SU-DHL-6 (cell line): ENCODE measurements around the gene SCFD2.

Experiments used
- H2AFZ ChIP-seq: fragments of 200-600 bp; sonication (generic); 2 replicates; pipeline ENCODE4 v1.6.1; 2014; ENCODE audit warnings: low read depth, mild to moderate bottlenecking, moderate library complexity, mixed read lengths, antibody characterized with exemption, low read length; ENCODE audit not compliant: severe bottlenecking
- H3F3A ChIP-seq: fragments of 200-600 bp; shearing (Covaris generic); 2 replicates; pipeline ENCODE4 v1.6.0; 2016; ENCODE audit warnings: antibody characterized with exemption, mild to moderate bottlenecking; ENCODE audit not compliant: insufficient read depth
- H3K27ac ChIP-seq: fragments of 200-600 bp; sonication (generic); 2 replicates; pipeline ENCODE4 v1.5.1; 2016; ENCODE audit warnings: low read depth, mild to moderate bottlenecking, low read length, moderate library complexity, mixed read lengths
- H3K27me3 ChIP-seq: fragments of 200-600 bp; sonication (generic), shearing (Covaris generic); 2 replicates; pipeline ENCODE4 v1.6.0; 2014; ENCODE audit warnings: mild to moderate bottlenecking, low read length
- H3K36me3 ChIP-seq: fragments of 200-600 bp; sonication (generic); 2 replicates; pipeline ENCODE4 v1.6.1; 2014; ENCODE audit warnings: mild to moderate bottlenecking, low read length, mixed read lengths
- H3K4me2 ChIP-seq: fragments of 300-600, 200-600 bp; shearing (Covaris generic), sonication (generic); 2 replicates; pipeline ENCODE4 v1.6.0; 2014; ENCODE audit warnings: low read length, low read depth, mild to moderate bottlenecking; ENCODE audit not compliant: poor library complexity, severe bottlenecking
- H3K4me3 ChIP-seq: fragments of 200-600 bp; sonication (generic); 2 replicates; pipeline ENCODE4 v1.5.1; 2014; ENCODE audit warnings: antibody characterized with exemption, low read length, mild to moderate bottlenecking, mixed read lengths; ENCODE audit not compliant: insufficient read depth, poor library complexity, severe bottlenecking
- H3K79me2 ChIP-seq: fragments of 200-600 bp; sonication (generic); 2 replicates; pipeline ENCODE4 v1.6.1; 2014; ENCODE audit warnings: mild to moderate bottlenecking, low read length, moderate library complexity; ENCODE audit not compliant: insufficient read depth
- H3K9ac ChIP-seq: fragments of 200-600 bp; sonication (generic); 2 replicates; pipeline ENCODE4 v1.7.0; 2014; ENCODE audit warnings: mild to moderate bottlenecking, low read length
- H3K9me2 ChIP-seq: fragments of 200-600 bp; sonication (generic); replicated peaks from 2 replicates; pipeline ENCODE4 v1.6.1; 2014; ENCODE audit warnings: low read length; ENCODE audit not compliant: insufficient read depth
- H3K9me3 ChIP-seq: fragments of 200-600 bp; sonication (generic); 2 replicates; pipeline ENCODE4 v1.6.1; 2014; ENCODE audit warnings: low read length, mixed read lengths; ENCODE audit not compliant: insufficient read depth
- H4K20me1 ChIP-seq: fragments of 200-600 bp; sonication (generic); 2 replicates; pipeline ENCODE4 v1.6.1; 2014; ENCODE audit warnings: low read depth, mild to moderate bottlenecking, antibody characterized with exemption, low read length, moderate library complexity, mixed read lengths
- CTCF ChIP-seq: fragments of 200-600 bp; sonication (generic); IDR thresholded peaks from one replicate; pipeline ENCODE4 v1.5.1; 2017; ENCODE audit warnings: antibody characterized with exemption, mild to moderate bottlenecking, low read length, moderate library complexity; ENCODE audit not compliant: insufficient read depth, poor library complexity, severe bottlenecking
- EZH2phosphoT487 ChIP-seq: fragments of 200-600 bp; sonication (generic), shearing (Covaris generic); conservative IDR thresholded peaks from 2 replicates; pipeline ENCODE4 v1.6.1; 2018; ENCODE audit warnings: mild to moderate bottlenecking, antibody characterized with exemption, low read length, moderate library complexity, mixed read lengths

SCFD2 gene

GRCh38 chr4:52966781-52967180 is 399.1 kb downstream of the SCFD2 start:
- no peaks in the 10 kb centered on the region for H3K27me3 ChIP-seq
- H3K36me3 ChIP-seq, result no peaks in the 10 kb centered on the region
- H3K4me2 ChIP-seq, result no peak overlapping the region
- H3K9me2 ChIP-seq, result no peaks in the 10 kb centered on the region
- no peaks in the 10 kb centered on the region for H3F3A ChIP-seq
- no peaks in the 10 kb centered on the region for H4K20me1 ChIP-seq
- H2AFZ ChIP-seq, result no peak overlapping the region
- H3K27ac ChIP-seq, result no peak overlapping the region
- H3K4me3 ChIP-seq, result no peak overlapping the region
- H3K9me3 ChIP-seq, result no peaks in the 10 kb centered on the region
- H3K79me2 ChIP-seq, result no peaks in the 10 kb centered on the region
- TF ChIP-seq CTCF (no peak), EZH2phosphoT487 (no peak)
- H3K9ac ChIP-seq, result no peak overlapping the region

- no peak overlapping the region for H3K9ac ChIP-seq
- H4K20me1 ChIP-seq, result no peaks in the 10 kb centered on the region
- H3K4me2 ChIP-seq, result no peak overlapping the region
- no peak overlapping the region for H3K27ac ChIP-seq
- H3K9me3 ChIP-seq, result no peaks in the 10 kb centered on the region
- H3K79me2 ChIP-seq, result no peaks in the 10 kb centered on the region
- no peak overlapping the region for H2AFZ ChIP-seq
- no peak overlapping the region for H3K4me3 ChIP-seq
- no peaks in the 10 kb centered on the region for H3K9me2 ChIP-seq
- H3K27me3 ChIP-seq, result no peaks in the 10 kb centered on the region
- H3F3A ChIP-seq, result no peaks in the 10 kb centered on the region
- TF ChIP-seq CTCF (no peak), EZH2phosphoT487 (no peak)
- H3K36me3 ChIP-seq, result no peaks in the 10 kb centered on the region
These were observed 399.7 kb downstream of the SCFD2 start for GRCh38 chr4:52966172-52966571.

GRCh38 chr4:52964561-52965101 is 401.2 kb downstream of the SCFD2 start:
- H4K20me1 ChIP-seq, result no peaks in the 10 kb centered on the region
- no peak overlapping the region for H3K4me2 ChIP-seq
- no peak overlapping the region for H3K27ac ChIP-seq
- H2AFZ ChIP-seq, result no peak overlapping the region
- no peaks in the 10 kb centered on the region for H3K9me2 ChIP-seq
- TF ChIP-seq CTCF, result no peak
- TF ChIP-seq EZH2phosphoT487, result no peak
- H3K4me3 ChIP-seq, result no peak overlapping the region
- H3K9ac ChIP-seq, result no peak overlapping the region
- no peaks in the 10 kb centered on the region for H3K36me3 ChIP-seq
- H3K27me3 ChIP-seq, result no peaks in the 10 kb centered on the region
- H3F3A ChIP-seq, result no peaks in the 10 kb centered on the region
- no peaks in the 10 kb centered on the region for H3K9me3 ChIP-seq
- no peaks in the 10 kb centered on the region for H3K79me2 ChIP-seq
